NCI-H1105 treated with DMSO at 0.1 percent for 48 hours (cell line): ENCODE measurements around the gene SNRK.

ENCODE experiments used
- DNase-seq: peaks from one replicate; lab custom pipeline; 2025; lab: John Stamatoyannopoulos, UW

The SNRK gene

DNA sequence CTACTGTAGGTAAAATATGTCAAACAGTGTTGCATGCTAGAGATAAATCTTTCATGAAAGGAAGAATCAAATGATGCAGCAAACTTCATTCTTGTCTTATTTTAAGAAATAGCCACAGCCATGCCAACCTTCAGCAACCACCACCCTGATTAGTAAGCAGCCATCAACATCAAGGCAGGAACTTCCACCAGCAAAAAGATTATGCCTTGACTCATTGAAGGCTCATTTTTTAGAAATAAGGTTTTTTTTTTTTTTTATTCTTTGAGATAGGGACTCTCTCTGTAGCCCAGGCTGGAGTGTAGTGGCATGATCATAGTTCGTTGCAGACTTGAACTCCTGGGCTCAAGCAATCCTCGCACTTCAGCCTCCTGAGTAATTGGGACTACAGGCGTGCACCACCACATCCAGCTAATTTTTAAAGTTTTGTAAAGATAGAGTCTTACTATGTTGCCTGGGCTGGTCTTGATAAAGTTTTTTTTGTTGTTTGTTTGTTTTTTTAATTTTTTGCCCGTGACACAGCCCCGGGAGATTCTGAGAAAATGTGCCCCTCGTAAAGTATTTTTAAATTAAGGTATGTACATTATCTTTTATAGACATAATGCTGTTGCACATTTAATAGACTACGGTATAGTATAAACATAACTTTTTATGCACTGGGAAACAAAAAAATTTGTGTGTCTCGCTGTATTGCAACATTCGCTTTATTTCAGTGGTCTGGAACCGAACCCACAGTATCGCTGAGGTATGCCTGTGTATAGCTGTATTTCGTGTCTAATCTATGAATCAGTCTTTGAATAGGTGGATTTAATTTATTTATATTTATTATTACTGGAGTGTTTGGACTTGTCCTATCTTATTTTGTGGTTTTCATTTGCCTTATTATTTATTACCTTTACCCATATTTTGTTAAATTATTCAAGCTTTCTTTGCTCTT, 23.3 kb downstream of the SNRK start:
- DNase-seq: no peak

DNA sequence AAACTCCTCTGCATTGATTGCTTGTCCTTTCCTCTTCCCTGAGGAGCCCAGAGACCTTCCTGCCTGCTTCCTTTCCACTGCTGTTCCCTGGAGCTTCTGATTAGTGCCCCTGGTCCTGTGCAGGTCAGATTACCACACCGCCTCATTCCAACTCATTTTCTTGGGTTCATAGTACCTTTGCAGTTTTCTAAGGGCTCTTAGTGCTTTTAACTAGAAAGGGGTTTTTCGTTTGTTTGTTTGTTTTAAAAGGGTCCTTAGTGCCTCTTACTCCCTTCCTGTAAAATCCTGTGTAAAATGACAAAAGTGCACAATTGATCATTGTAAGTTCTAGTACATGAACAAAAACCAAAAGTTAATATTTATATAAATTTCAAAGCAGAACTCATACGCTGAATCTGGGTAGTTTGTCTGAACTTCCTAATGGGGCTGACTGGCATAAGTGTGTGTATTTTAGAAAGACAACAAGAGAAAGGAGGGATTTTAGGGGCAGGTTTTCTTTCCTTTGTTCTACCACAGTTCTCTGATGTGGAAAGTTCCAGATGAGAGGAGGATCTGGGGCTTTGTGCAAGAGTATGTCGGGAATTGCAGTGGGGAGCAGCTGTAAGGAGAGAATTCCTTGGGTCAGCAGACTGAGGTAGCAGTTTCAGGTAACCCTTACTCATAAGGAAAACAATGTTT, 30.6 kb downstream of the SNRK start:
- no peak for DNase-seq

- DNase-seq: no peak
These were observed 31.3 kb downstream of the SNRK start for GRCh38 chr3:43317461-43318316.

DNA sequence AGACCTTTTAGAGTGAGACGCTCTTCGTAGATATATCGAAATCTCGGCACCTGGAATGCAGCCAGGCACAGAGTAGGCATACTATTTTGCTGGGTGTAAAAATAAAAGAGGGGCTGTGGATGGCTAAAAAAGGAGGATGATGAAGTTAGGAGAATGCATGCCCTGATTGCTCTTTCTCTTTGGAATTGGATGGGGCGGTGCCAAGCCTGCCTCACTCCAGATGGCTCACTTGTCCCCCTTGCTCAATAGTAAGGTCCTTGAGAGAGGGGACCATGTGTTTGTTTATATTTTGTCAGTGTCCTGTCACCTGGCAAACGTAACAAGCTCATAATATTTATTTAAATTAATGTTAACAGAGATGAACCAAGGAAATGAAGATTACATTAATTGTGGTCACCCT, 33.0 kb downstream of the SNRK start:
- no peak for DNase-seq

DNA sequence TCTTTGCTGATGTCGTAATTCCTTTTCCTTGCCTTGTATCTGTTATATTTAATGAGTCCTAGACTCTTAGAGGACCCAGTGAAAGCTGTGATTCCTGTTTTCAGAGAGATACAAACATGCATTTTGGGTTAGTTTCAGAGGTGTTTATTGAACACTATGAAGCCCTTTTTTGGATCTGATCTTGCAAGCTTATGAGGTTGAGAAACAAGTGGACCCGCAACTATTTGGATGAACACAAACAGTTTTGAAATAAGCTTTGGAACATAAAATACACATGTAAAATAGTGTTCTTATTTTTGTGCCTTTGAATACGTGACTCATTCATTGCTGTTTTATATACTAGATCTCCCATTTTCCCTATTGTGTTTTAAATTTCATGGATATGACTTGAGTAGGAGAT, 33.5 kb downstream of the SNRK start:
- no peak for DNase-seq

DNA sequence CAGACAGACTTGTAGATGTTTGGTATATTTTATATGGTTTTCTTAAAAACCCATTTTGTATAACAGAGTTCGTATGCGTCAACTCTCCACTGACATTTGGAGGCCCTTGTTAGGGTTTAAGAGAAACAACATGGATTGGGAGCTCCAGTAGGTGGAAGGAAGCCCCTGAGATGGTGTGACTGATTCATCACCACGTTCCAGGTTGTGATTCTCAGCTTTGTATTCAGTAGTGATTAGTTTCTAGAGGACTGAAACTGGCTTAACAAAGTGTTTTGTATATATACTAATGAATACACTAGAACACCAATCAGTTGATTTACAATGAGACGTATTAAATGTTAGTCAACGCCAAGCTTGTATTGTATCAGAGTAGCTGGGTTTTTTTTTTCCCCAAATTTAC, 33.9 kb downstream of the SNRK start:
- no peak for DNase-seq

DNA sequence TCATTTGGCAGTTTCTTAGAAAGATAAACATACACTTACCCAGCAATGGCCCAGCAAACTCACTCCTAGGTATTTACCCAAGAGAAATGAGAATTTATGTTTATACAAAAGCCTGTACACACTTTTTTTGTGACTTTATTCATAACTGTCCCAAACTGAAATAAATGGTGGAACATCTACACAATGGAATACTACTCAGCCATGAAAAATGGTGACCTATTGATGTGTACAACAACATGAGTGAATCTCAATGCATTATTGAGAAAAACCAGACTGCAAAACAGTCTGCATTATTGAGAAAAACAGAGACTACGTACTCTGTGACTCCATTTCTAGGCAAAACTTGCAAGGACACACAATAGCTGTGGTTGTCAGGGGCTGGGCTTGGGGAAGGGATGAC, 37.2 kb downstream of the SNRK start:
- DNase-seq: no peak

GRCh38 chr3:43326891-43327581, 40.7 kb downstream of the SNRK start:
- DNase-seq: no peak

DNA sequence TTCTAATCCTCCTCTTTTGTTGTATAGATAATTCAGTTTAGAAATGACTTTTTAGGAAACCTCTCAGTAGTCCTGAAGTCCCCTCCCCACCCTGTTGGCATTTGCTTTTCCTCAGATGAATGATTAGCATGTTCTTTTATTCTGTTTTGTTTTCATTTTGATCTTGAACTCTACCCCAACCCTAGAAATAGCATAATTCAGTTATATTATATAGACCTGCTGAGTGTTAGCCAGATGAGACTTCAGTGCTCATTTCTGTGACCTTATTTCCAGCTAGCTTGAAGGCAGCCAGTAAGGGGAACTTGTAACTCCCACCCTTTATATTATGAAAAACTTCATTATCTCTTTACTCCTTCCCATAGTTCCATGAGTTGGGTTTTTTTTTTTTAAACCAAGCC, 41.2 kb downstream of the SNRK start:
- DNase-seq: no peak

DNA sequence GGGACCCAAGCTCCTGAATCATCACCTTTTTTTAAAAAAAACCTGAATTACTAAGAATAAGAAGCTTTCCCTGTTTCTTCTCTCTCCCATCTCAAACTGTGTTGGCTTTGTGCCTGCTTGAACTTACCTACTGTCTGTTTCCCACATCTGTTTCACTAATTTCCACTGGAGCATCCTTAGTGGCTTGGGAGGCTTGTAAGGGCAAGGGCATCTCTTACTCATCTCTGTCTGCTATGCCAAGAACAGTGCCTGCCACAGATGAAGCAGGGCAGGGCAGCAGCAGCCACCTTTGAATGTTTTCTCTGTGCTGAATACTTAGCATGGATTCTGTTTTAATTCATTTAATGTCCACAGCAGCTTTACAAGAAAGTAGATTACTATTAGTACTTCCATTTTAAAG, 42.3 kb downstream of the SNRK start:
- DNase-seq: no peak

- no peak for DNase-seq
These were observed 44.6 kb downstream of the SNRK start for GRCh38 chr3:43330981-43331380.

DNA sequence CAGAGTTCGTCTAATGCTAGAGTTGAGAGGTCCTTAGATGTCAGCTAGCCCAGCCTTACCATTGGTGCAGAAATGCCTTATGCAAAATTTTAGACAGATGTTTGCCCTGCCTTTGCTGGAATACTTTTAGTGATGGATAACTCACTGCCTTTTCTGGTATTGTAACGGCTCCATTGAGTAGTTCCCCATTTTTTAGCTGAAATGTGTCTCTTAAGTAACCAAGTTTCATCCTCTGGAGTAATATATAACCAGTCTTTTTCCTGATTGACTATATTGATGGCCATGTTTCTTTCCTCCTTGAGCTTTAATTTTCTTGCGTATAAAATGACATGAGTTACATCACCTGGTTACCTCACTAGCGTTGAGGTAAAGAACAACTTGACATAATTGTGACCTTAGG, 45.0 kb downstream of the SNRK start:
- no peak for DNase-seq

- DNase-seq: no peak
These were observed 48.6 kb downstream of the SNRK start for GRCh38 chr3:43334976-43335375.

GRCh38 chr3:43335799-43336198, 49.5 kb downstream of the SNRK start:
- DNase-seq: no peak

GRCh38 chr3:43338295-43338694, 52.0 kb downstream of the SNRK start:
- no peak for DNase-seq

DNA sequence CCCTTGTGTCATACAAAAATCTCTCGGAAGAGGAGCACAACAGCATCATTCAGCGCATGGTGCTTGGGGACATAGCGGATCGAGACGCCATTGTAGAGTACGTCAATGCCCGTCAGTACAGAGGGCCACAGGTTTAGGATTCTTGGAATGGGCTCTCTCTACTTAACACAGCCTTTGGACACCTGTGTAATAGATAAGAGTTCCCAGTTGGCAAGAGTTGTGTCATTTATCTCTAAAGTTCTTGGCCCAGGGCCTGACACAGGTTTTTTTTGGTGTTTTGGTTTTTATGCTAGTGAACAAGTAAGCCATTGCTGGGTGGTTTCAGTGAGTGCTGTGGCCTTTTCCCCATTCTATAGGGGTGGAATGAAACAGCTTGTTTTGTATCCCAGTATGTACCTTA, 54.1 kb downstream of the SNRK start:
- DNase-seq: no peak

- DNase-seq: no peak
These were observed 55.4 kb downstream of the SNRK start for GRCh38 chr3:43341788-43342187.

GRCh38 chr3:43343185-43343584, 56.8 kb downstream of the SNRK start:
- DNase-seq: no peak

DNA sequence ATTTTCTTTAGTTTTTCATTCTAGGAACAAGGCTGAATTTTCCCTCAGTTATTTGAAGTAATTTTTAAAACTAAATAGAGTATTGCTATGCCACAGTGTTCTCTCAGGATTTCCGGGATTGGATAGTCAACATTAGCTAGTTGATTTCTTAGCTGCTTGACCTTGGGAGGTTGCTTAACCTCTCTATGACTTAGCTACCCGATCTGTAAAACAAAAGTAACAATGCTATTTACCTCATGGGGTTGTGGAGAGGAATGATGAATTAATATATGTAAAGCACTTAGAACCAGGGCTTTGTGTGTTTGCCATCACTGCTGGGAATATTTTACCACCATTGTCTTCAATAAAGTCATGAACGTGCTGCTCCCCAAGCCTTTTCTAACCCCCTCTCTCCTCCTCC, 57.5 kb downstream of the SNRK start:
- DNase-seq: no peak

DNA sequence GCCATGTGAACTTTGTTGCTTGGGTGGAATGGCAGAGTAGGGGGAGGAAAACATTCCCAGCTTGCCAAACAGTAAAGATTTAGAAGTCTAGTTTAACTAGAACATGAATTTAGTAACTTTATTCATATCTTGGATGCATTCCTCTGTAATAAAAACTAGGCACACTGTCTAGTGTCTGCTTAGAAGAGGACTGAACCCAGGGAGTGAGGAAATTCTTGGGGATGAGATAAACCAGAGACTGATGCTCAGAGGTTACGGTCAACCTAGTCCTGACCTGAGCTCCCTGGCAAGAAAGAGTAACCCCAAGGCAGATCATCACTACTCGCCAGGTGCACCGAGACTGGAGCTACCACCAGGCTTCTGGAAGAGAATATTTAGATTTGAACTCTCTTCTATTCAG, 58.2 kb downstream of the SNRK start:
- DNase-seq: no peak

DNA sequence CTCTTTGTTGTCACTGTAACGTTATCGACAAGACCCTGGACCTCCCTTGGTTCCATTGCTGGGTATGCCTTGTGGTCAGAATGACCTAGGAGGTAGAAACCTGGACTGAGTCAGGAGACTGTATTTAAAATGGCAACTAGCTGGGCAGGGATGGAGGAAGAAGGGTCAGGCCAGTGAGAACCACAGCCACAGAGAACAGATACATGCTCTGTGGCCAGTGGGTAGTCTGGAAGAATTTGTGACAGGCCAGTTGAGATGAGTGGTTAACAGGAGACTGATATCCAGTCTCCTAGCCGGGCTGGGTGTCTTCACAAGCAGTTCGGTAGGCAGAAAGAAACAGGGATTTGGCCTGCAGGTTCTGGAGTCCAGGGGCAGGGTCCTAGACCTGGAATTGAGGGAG, 58.9 kb downstream of the SNRK start:
- DNase-seq: no peak

DNA sequence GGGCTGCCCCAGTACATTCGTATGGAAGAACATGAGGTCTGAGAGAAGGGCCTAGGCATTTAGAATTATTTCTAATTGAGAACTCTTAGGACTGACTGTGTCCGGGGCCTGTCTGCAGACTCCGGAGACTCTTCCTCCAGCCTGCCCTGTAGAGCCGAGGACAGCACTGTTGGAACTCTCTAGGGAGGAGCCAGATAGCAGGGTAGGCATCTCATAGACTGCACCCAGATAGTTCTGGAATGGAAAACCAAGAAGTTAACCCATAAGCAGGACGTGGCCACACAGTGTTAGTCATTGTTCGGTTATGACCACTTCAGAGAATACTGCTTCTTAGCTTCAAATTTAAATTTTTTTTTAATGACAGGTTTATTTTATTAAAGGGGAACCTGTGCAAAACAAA, 59.5 kb downstream of the SNRK start:
- DNase-seq: no peak
